ENCODE results near the gene PANX3. TPM values are rescaled to one million over a fixed set of nuclear protein-coding genes. Genes with fewer than 3 reads are reported as not detected.

Gene PANX3
- total and polyA plus RNA-seq, 12 donors, result not detected

DNA sequence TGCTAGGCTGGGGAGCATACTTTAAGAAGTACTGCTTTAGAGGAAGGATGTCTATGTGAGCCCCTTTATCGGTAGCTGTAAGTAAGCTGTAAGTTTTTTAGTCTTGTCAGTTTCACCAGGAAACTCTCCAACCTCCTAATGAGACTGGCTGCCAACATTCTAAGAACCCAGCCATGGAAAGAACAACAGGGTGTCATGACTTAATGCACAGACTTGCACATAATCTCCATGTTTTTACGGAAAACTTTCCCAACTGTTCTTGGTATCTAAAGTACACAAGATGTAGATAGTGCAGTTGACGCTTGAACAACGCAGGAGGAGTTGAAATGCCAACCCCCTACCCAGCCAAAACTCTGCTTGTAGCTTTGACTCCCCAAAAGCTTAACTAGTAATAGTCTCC is 32.5 kb upstream of the PANX3 start:
- Histone ChIP-seq H3K27me3 (no peaks in the 10 kb centered on the region), H3K27ac (no peak overlapping the region), H3K9me3 (peaks cover 0 to 10% (median 0%) of the 10 kb centered on the region in 11 donors), H3K4me1 (peaks cover 0 to 10% (median 0%) of the 10 kb centered on the region in 9 donors), H3K36me3 (no peaks in the 10 kb centered on the region), H3K4me3 (no peak overlapping the region)
- DNase-seq (no peak), ATAC-seq (peak in 1 of 8 donors; percentile 29)
- intact Hi-C loops (cut with DNase I), result no loop called here
- TF ChIP-seq, protein P1, sequence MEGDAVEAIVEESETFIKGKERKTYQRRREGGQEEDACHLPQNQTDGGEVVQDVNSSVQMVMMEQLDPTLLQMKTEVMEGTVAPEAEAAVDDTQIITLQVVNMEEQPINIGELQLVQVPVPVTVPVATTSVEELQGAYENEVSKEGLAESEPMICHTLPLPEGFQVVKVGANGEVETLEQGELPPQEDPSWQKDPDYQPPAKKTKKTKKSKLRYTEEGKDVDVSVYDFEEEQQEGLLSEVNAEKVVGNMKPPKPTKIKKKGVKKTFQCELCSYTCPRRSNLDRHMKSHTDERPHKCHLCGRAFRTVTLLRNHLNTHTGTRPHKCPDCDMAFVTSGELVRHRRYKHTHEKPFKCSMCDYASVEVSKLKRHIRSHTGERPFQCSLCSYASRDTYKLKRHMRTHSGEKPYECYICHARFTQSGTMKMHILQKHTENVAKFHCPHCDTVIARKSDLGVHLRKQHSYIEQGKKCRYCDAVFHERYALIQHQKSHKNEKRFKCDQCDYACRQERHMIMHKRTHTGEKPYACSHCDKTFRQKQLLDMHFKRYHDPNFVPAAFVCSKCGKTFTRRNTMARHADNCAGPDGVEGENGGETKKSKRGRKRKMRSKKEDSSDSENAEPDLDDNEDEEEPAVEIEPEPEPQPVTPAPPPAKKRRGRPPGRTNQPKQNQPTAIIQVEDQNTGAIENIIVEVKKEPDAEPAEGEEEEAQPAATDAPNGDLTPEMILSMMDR (IDR thresholded peaks at IDR 0.05), result no peak
- 51 to 62% methylated on average over 4 of the region's 4 CpGs for WGBS, 2 donors

DNA sequence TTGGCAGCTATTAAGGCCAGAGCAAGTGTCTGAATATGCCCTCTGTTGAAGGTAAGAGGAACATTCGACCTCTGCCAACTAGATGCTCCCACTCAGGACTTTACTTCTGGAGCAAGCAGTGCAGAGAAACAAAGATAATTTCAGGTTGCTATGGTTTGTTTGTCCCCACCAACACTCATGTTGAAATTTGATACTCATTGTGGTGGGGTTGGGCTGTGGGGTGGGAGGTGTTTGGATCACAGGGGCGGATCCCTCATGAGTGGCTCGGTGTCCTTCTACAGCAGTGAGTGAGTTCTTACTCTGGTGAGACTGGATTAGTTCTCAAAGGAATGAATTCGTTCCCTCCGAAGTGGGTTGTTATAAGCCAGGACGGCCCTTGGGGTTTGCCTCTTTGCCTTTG is 29.4 kb upstream of the PANX3 start:
- intact Hi-C loops (cut with DNase I), result loop anchor here in 6 of 10 donors (5.0 to 10.0 kb wide), 5 partner anchors 157 to 517 kb away; partner anchors contain the start of gene OR8B4 (in 1 of the 6)
- 62 to 82% methylated on average over 6 of the region's 6 CpGs for WGBS, 2 donors
- DNase-seq, result no peak
- no peak for ATAC-seq
- no peak overlapping the region for H3K4me3 ChIP-seq
- peaks cover 0 to 2% (median 0%) of the 10 kb centered on the region in 7 donors for H3K27me3 ChIP-seq
- no peaks in the 10 kb centered on the region for H3K9me3 ChIP-seq
- H3K36me3 ChIP-seq, result no peaks in the 10 kb centered on the region
- TF ChIP-seq, protein P1 (IDR thresholded peaks at IDR 0.05), result no peak
- peaks cover 0 to 10% (median 0%) of the 10 kb centered on the region in 9 donors for H3K4me1 ChIP-seq
- no peak overlapping the region for H3K27ac ChIP-seq

DNA sequence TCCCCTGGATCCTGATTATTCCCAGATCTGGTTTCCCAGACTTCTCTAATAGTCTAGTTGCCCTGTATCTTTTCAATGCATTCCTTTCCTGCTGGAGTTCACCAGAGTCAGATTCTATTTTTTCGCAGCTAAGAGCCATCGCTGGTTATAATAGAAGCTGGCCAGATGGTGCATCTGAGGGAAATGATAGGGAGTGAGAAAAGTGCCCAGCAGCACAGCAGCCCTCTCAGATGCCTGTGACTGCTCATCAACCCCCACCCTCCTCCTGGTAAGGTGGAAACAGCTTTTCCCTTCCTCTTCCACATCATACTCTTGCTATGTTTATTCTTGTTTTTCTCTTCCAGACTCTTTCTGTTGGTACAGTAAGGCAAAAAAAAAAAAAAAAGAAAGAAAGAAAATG is 28.7 kb upstream of the PANX3 start:
- ATAC-seq, result no peak
- intact Hi-C loops (cut with DNase I), result loop anchor here in 6 of 10 donors (5.0 to 10.0 kb wide), 5 partner anchors 158 to 518 kb away; partner anchors contain the start of gene OR8B4 (in 1 of the 6)
- H3K9me3 ChIP-seq, result no peaks in the 10 kb centered on the region
- TF ChIP-seq, protein P1 (IDR thresholded peaks at IDR 0.05), result no peak
- H3K27me3 ChIP-seq, result peaks cover 0 to 6% (median 0%) of the 10 kb centered on the region in 7 donors
- DNase-seq, result no peak
- H3K4me3 ChIP-seq, result no peak overlapping the region
- no peak overlapping the region for H3K27ac ChIP-seq
- H3K36me3 ChIP-seq, result no peaks in the 10 kb centered on the region
- 87 to 88% methylated on average over 2 of the region's 2 CpGs for WGBS, 2 donors
- H3K4me1 ChIP-seq, result peaks cover 0 to 6% (median 0%) of the 10 kb centered on the region in 9 donors

DNA sequence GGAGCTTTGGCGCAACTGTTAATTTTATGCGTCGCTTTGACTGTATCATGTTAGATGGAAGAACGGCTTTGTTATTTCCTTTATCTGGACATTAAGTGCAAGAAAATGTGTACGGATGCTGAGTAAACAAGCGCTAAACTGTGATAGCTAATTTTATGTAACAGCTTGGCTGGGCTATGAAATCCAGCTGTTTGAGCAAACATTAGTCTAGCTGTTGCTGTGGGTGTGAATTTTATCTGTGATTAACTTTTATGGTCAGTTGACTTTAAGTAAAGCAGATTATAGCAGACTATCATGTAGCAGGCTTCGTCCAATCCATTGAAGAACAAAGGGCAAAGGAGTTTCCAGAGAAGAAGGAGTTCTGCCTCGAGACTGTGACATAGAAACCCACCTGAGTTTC is 27.4 kb upstream of the PANX3 start:
- no peaks in the 10 kb centered on the region for H3K4me1 ChIP-seq
- no peaks in the 10 kb centered on the region for H3K9me3 ChIP-seq
- no peak for DNase-seq
- no peaks in the 10 kb centered on the region for H3K36me3 ChIP-seq
- TF ChIP-seq, protein P1 (IDR thresholded peaks at IDR 0.05), result no peak
- H3K27me3 ChIP-seq, result peaks cover 0 to 14% (median 0%) of the 10 kb centered on the region in 7 donors
- ATAC-seq, result no peak
- 73 to 81% methylated on average over 8 of the region's 8 CpGs for WGBS, 2 donors
- no peak overlapping the region for H3K4me3 ChIP-seq
- no peak overlapping the region for H3K27ac ChIP-seq
- intact Hi-C loops (cut with DNase I), result loop anchor here in 7 of 10 donors (2.0 to 10.0 kb wide), 6 partner anchors 159 to 519 kb away; partner anchors contain the start of gene OR8B4 (in 1 of the 7)

All from heart right ventricle (tissue), 16 donors.